CD4-positive, alpha-beta T cell treated with Interleukin-12 subunit alpha and Interleukin-12 subunit beta, for 1 hour (primary cell): Measurements from ENCODE around the gene SLC27A2.
"Not testable (repeated sequence)": the region's sequence is repeated elsewhere in the genome, so short reads cannot be mapped to it uniquely, and the experiment has no call there.

ENCODE experiments used
- DNase-seq: peaks from one replicate; pipeline ENCODE4 v3.0.0-alpha.2; 2020

SLC27A2 gene

GRCh38 chr15:50164458-50164857 lies 17.5 kb upstream of the SLC27A2 start:
- no peak for DNase-seq

GRCh38 chr15:50166216-50166615 lies 15.8 kb upstream of the SLC27A2 start:
- DNase-seq = no peak

GRCh38 chr15:50167110-50167509 lies 14.9 kb upstream of the SLC27A2 start:
- no peak for DNase-seq

GRCh38 chr15:50168379-50168778 lies 13.6 kb upstream of the SLC27A2 start:
- DNase-seq = no peak

GRCh38 chr15:50168783-50169411 lies 13.1 kb upstream of the SLC27A2 start:
- DNase-seq = no peak

GRCh38 chr15:50172360-50172895 lies 9.6 kb upstream of the SLC27A2 start:
- DNase-seq = not testable (repeated sequence)

- no peak for DNase-seq
These were observed 5.1 kb upstream of the SLC27A2 start for GRCh38 chr15:50176869-50177268.

- no peak for DNase-seq
These were observed 1.9 kb upstream of the SLC27A2 start for GRCh38 chr15:50180091-50180490.

GRCh38 chr15:50180582-50180981 lies 1.4 kb upstream of the SLC27A2 start:
- DNase-seq = no peak

- DNase-seq = no peak
These were observed 611 bp upstream of the SLC27A2 start for GRCh38 chr15:50181201-50181968.

- peak; percentile 48 for DNase-seq
These were observed 420 bp downstream of the SLC27A2 start for GRCh38 chr15:50182219-50183013.

GRCh38 chr15:50183112-50183794 lies 1.3 kb downstream of the SLC27A2 start:
- DNase-seq = peak; percentile 6

- DNase-seq = no peak
These were observed 3.0 kb downstream of the SLC27A2 start for GRCh38 chr15:50184863-50185504.

GRCh38 chr15:50186090-50186489 lies 4.1 kb downstream of the SLC27A2 start:
- DNase-seq = no peak

GRCh38 chr15:50186752-50187151 lies 4.8 kb downstream of the SLC27A2 start:
- DNase-seq = no peak

- no peak for DNase-seq
These were observed 5.5 kb downstream of the SLC27A2 start for GRCh38 chr15:50187525-50187924.

- DNase-seq = no peak
These were observed 6.0 kb downstream of the SLC27A2 start for GRCh38 chr15:50187997-50188396.

GRCh38 chr15:50188793-50189192 lies 6.8 kb downstream of the SLC27A2 start:
- not testable (repeated sequence) for DNase-seq

GRCh38 chr15:50189633-50190032 lies 7.6 kb downstream of the SLC27A2 start:
- DNase-seq = no peak

- DNase-seq = no peak
These were observed 8.2 kb downstream of the SLC27A2 start for GRCh38 chr15:50190166-50190570.

- DNase-seq = no peak
These were observed 8.7 kb downstream of the SLC27A2 start for GRCh38 chr15:50190723-50191122.

GRCh38 chr15:50192164-50192563 lies 10.2 kb downstream of the SLC27A2 start:
- DNase-seq = no peak
